ENCODE results near the gene KRT9.
"Not testable (repeated sequence)": the region's sequence is repeated elsewhere in the genome, so short reads cannot be mapped to it uniquely, and the experiment has no call there.

Gene KRT9, protein sequence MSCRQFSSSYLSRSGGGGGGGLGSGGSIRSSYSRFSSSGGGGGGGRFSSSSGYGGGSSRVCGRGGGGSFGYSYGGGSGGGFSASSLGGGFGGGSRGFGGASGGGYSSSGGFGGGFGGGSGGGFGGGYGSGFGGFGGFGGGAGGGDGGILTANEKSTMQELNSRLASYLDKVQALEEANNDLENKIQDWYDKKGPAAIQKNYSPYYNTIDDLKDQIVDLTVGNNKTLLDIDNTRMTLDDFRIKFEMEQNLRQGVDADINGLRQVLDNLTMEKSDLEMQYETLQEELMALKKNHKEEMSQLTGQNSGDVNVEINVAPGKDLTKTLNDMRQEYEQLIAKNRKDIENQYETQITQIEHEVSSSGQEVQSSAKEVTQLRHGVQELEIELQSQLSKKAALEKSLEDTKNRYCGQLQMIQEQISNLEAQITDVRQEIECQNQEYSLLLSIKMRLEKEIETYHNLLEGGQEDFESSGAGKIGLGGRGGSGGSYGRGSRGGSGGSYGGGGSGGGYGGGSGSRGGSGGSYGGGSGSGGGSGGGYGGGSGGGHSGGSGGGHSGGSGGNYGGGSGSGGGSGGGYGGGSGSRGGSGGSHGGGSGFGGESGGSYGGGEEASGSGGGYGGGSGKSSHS

GRCh38 chr17:41571561-41572434, at the start of gene KRT9:
Gene KRT9, minus strand, starts transcription at chr17:41572059. Its CDS starts 67 bp downstream, at chr17:41571992.
- peak; percentile 74 for DNase-seq

DNA sequence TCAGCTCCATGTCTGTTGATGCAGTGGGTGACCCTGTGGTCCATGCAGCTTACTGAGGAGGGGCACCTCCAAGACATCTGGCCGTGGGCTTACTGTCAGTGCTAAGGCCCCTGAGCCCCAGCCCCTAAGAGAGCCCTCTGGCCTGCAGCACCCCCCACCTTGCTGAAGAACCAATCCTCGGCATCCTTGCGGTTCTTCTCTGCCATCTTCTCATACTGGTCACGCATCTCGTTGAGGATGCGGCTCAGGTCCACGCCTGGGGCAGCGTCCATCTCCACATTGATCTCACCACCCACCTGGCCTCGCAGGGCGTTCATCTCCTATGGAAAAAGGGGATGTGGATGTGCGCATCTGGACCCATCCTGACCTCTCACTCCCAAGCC, 49.6 kb upstream of the KRT9 start:
- not testable (repeated sequence) for DNase-seq

GRCh38 chr17:41620583-41621434, 49.0 kb upstream of the KRT9 start:
- DNase-seq, result no peak

- DNase-seq, result not testable (repeated sequence)
These were observed 48.2 kb upstream of the KRT9 start for GRCh38 chr17:41619927-41620582.

GRCh38 chr17:41619036-41619926, 47.4 kb upstream of the KRT9 start:
- DNase-seq, result no peak

- no peak for DNase-seq
These were observed 46.6 kb upstream of the KRT9 start for GRCh38 chr17:41618341-41619035.

- no peak for DNase-seq
These were observed 45.8 kb upstream of the KRT9 start for GRCh38 chr17:41617698-41618097.

DNA sequence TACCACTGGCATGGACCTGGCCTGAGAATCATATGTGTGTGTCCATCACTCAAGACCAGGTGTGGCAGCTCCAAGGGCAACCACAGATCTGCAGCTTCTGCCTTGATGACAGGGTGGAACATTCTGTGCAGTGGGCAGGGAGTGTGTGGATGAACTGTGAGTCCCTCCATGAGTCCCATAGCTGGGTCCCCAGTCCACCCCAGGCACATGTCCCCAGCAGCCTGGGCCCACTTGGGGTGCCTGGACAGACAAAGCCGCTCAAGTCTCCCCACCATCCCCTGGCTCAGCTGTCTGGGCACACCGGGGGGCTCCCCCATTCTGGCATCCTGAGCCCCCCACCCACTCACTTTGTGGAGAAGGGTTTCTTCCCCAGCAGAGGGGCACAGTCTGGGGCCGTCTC, 45.3 kb upstream of the KRT9 start:
- no peak for DNase-seq

DNA sequence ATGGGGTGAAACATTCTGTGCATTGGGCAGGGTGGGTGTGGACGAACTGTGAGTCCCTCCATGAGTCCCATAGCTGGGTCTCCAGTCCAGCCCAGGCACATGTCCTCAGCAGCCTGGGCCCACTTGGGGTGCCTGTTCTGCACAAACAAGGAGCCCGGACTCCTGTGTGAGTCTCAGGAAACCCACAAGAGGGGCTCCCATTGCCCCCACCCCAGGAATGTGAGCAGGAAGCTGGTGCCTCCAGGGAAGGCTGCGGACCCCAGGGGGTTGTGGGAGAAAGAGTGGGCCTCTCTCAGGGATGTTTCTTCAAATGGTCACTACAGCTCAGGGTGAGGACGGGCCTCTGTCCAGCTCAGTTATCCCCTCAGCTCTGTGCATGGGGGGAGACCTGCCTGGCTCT, 44.6 kb upstream of the KRT9 start:
- DNase-seq, result not testable (repeated sequence)

DNA sequence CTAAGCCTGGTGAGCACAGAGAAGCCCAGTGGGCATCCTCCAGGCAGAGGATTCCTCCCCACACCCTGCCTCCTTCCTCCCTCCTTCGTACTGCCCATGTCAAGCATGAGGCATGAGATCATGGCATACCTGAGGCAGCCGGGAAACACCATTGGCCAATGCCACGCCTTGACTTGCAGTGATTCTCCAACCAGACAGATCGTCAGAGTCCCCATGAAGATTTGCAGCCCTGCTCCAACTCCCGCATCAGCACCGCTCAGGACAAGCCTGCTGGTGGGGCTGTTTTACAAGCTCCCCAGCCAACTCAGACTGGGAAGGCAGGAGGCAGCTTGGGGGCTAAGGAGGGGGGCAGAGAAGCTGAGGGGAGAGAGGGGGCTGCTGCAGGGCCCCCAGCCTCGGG, 43.6 kb upstream of the KRT9 start:
- DNase-seq, result no peak

DNA sequence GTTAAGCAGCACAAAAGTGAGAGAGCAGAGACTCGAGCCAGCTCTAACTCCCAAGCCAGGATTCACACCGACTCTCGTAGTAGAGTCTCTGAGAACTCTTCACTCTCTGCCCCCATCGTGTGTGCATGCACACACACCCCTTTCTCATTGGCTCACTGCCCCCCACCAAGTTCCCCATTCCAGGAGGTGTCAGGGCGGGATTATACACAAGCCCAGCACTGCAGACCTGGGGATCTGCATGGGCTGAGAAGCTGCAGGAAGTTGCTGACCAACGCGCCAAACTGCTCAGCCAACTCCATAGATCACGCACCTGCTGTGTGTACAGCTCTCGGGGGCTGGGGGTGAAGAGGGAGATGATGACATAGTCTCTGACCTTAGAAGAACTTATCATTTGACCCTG, 42.9 kb upstream of the KRT9 start:
- not testable (repeated sequence) for DNase-seq

DNA sequence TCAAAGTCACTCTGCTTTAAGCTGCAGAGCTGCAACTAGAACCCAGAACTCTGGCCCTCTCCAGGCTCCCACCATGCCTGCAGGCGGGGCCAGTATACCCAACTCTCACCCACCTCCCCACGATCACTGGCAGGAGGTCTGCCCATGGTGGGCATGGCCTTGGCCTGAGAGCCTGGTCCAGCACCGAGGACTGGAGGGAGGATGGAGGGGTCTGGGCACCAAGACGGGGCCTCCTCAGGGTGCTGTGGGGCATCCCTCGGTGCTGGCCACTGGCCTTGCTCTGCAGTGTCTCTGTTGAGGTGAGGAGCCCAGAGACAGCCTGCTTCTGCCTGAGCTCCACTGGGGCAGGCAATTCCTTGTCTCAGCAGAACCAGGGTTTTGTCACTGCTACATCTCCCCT, 42.2 kb upstream of the KRT9 start:
- DNase-seq, result no peak

- DNase-seq, result no peak
These were observed 41.6 kb upstream of the KRT9 start for GRCh38 chr17:41613277-41614082.

DNA sequence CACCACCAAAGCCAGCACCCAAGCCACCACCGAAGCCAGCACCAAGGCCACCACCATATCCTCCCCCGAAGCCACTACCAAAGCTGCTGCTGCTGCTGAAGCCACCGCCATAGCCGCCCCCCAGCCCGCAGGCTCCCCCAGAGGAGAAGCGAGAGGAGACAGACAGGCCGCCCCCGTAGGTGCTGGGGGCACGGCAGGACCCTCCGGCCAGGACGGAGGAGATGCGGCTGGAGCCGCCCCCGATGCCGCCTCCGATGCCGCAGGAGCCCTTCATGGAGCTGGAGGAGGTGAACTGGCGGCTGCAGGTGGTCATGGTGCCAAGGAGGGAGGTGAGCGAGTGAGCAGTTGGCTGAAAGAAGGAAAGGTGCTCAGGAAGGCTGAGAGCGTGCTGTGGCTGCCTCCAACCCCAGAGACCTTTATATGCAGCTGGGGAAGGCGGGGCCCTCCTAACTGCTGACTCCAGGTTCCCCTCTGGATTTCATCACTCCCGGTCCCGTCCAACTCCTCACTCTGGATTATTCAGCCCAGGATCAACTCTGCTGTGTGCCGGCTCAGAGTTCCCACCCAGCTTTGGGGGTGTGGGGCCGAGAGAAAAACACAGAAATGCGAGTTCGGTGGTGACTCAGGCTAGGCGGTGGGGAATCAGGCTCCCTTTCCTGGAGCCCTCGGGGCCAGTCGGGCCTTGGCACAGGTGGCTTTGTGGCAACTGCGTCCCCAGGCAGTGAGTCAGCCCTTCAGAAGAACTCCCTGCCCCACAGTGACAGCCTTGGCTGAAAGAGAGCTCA, 40.7 kb upstream of the KRT9 start, which contains the start of gene KRT16:
KRT16 (minus strand) TSS at position 392 of the 785 bp plus-strand sequence; CDS start at position 313, 79 bp downstream.
- not testable (repeated sequence) for DNase-seq

- no peak for DNase-seq
These were observed 39.2 kb upstream of the KRT9 start for GRCh38 chr17:41610965-41611640.

DNA sequence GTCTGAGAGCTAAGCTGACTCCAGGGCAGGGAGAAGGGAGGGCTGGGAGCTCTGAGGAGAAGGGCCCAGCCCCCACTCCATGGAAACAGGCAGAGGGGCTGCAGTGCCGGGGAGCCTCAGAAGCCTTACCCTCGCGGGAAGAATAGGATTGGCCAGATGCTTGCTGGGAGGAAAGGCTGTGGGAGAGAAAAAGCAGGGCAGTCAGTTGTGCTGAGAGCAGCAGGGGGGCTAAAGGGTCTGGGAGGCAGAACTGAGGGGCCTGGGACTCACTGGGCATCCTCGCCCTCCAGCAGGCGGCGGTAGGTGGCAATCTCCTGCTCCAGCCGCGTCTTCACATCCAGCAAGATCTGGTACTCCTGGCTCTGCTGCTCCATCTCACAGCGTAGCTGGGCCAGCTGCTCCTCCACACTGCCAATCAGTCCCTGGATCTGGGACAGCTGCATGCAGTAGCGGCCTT, 38.2 kb upstream of the KRT9 start:
- DNase-seq, result peak; percentile 66

DNA sequence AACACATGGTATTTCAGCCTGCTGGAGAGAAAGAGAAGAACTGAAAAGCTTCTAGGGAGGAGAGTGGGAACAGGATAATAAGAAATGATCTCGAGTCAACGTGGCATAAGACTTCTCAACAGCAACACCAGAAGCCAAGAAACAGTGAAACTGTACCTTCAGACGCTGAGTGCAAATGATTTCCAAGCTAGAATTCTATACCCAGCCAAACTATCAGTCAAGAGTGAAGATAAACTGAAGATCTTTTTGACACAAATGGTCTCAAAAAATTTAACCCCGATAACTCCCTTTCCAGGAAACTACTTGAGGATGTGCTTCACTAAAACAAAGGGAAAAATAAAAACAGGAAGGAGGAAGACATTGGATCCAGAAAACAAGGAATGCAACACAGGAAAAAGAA, 35.1 kb upstream of the KRT9 start:
- not testable (repeated sequence) for DNase-seq

- no peak for DNase-seq
These were observed 30.7 kb upstream of the KRT9 start for GRCh38 chr17:41602524-41602923.
